Measurements from ENCODE around the gene KDM5B.
"Not testable (repeated sequence)": the region's sequence is repeated elsewhere in the genome, so short reads cannot be mapped to it uniquely, and the experiment has no call there.

KDM5B gene

GRCh38 chr1:202835548-202836072, 27.4 kb upstream of the KDM5B start:
- 0% methylated on average over 2 of the region's 3 CpGs for WGBS (ENCODE audit: insufficient coverage)
- DNase-seq = peak; percentile 40 to 85 (median 85)
- CTCF ChIA-PET = interaction anchor here (0.9 to 3.3 kb wide), 5 partner anchors 10 to 62 kb away, joined by 3 to 27 read pairs (median 6); no protein-coding TSS in a partner anchor

GRCh38 chr1:202834771-202835547, 26.7 kb upstream of the KDM5B start:
- ChIA-PET POLR2A (interaction anchor here (0.6 to 1.2 kb wide), 4 partner anchors 9 to 63 kb away, joined by 3 to 4 read pairs (median 4); partner anchors contain the start of gene KDM5B), CTCF (interaction anchor here (0.9 to 3.3 kb wide), 7 partner anchors 10 to 61 kb away, joined by 3 to 27 read pairs (median 4); no protein-coding TSS in a partner anchor)
- no peak overlapping the region for H3K27ac ChIP-seq (ENCODE audit: insufficient read depth in 1 of 2, low read depth in 1 of 2, low read length in 2 of 2, poor library complexity in 1 of 2, severe bottlenecking in 2 of 2)
- H3K36me3 ChIP-seq (ENCODE audit: control insufficient read depth in 4 of 4, insufficient read depth in 4 of 4, low read length in 3 of 4) = no peaks in the 10 kb centered on the region
- H3K4me1 ChIP-seq (ENCODE audit: control extremely low read depth in 1 of 4, control insufficient read depth in 4 of 4, insufficient read depth in 4 of 4, low read length in 3 of 4) = peaks cover 0 to 65% (median 35%) of the 10 kb centered on the region in 4 experiments
- no peak for DNase-seq
- WGBS (ENCODE audit: insufficient coverage) = 70% methylated on average over 3 of the region's 10 CpGs
- H3K9me3 ChIP-seq (ENCODE audit: control extremely low read depth in 1 of 5, control insufficient read depth in 4 of 5, insufficient read depth in 2 of 5, low read depth in 1 of 5, low read length in 4 of 5) = no peaks in the 10 kb centered on the region
- H3K27me3 ChIP-seq (replicated peaks in 2 of 5; ENCODE audit: control insufficient read depth in 4 of 5, insufficient read depth in 5 of 5, low read length in 4 of 5) = no peaks in the 10 kb centered on the region
- H3K4me3 ChIP-seq (ENCODE audit: control insufficient read depth in 1 of 7, extremely low read depth in 1 of 7, insufficient read depth in 4 of 7, low read depth in 2 of 7, low read length in 6 of 7) = peak overlapping the region in 4 of 7 experiments; percentile 6 to 46 (median 22)

More at GRCh38 chr1:202835548-202836072, 27.4 kb upstream of the KDM5B start:
- H3K4me1 ChIP-seq (ENCODE audit: control extremely low read depth in 1 of 4, control insufficient read depth in 4 of 4, insufficient read depth in 4 of 4, low read length in 3 of 4) = peaks cover 0 to 65% (median 37%) of the 10 kb centered on the region in 4 experiments
- H3K27ac ChIP-seq (ENCODE audit: insufficient read depth in 1 of 2, low read depth in 1 of 2, low read length in 2 of 2, poor library complexity in 1 of 2, severe bottlenecking in 2 of 2) = no peak overlapping the region
- H3K4me3 ChIP-seq (ENCODE audit: control insufficient read depth in 1 of 7, extremely low read depth in 1 of 7, insufficient read depth in 4 of 7, low read depth in 2 of 7, low read length in 6 of 7) = peak overlapping the region in 4 of 7 experiments; percentile 12 to 46 (median 38)
- no peaks in the 10 kb centered on the region for H3K36me3 ChIP-seq (ENCODE audit: control insufficient read depth in 4 of 4, insufficient read depth in 4 of 4, low read length in 3 of 4)
- POLR2A ChIA-PET = interaction anchor here (0.6 to 1.2 kb wide), 5 partner anchors 19 to 63 kb away, joined by 3 to 4 read pairs (median 4); partner anchors contain the start of genes KDM5B and PCAT6
- H3K9me3 ChIP-seq (ENCODE audit: control extremely low read depth in 1 of 5, control insufficient read depth in 4 of 5, insufficient read depth in 2 of 5, low read depth in 1 of 5, low read length in 4 of 5) = no peaks in the 10 kb centered on the region
- H3K27me3 ChIP-seq (replicated peaks in 2 of 5; ENCODE audit: control insufficient read depth in 4 of 5, insufficient read depth in 5 of 5, low read length in 4 of 5) = no peaks in the 10 kb centered on the region

- Histone ChIP-seq H3K9me3 (ENCODE audit: control extremely low read depth in 1 of 5, control insufficient read depth in 4 of 5, insufficient read depth in 2 of 5, low read depth in 1 of 5, low read length in 4 of 5) (no peaks in the 10 kb centered on the region), H3K4me3 (ENCODE audit: control insufficient read depth in 1 of 7, extremely low read depth in 1 of 7, insufficient read depth in 4 of 7, low read depth in 2 of 7, low read length in 6 of 7) (no peak overlapping the region), H3K27ac (ENCODE audit: insufficient read depth in 1 of 2, low read depth in 1 of 2, low read length in 2 of 2, poor library complexity in 1 of 2, severe bottlenecking in 2 of 2) (no peak overlapping the region), H3K27me3 (replicated peaks in 2 of 5; ENCODE audit: control insufficient read depth in 4 of 5, insufficient read depth in 5 of 5, low read length in 4 of 5) (no peaks in the 10 kb centered on the region), H3K36me3 (ENCODE audit: control insufficient read depth in 4 of 4, insufficient read depth in 4 of 4, low read length in 3 of 4) (no peaks in the 10 kb centered on the region), H3K4me1 (ENCODE audit: control extremely low read depth in 1 of 4, control insufficient read depth in 4 of 4, insufficient read depth in 4 of 4, low read length in 3 of 4) (peaks cover 0 to 51% (median 25%) of the 10 kb centered on the region in 4 experiments)
- 50% methylated on average over 2 of the region's 3 CpGs for WGBS (ENCODE audit: insufficient coverage)
- POLR2A ChIA-PET = no interaction called here
- CTCF ChIA-PET = interaction anchor here (0.6 to 1.1 kb wide), 4 partner anchors 15 to 22 kb away, joined by 3 to 5 read pairs (median 4); no protein-coding TSS in a partner anchor
- peak in 2 of 3 donors; percentile 22 to 25 for DNase-seq
These were observed 23.7 kb upstream of the KDM5B start for GRCh38 chr1:202831906-202832305.

- H3K27ac ChIP-seq (ENCODE audit: insufficient read depth in 1 of 2, low read depth in 1 of 2, low read length in 2 of 2, poor library complexity in 1 of 2, severe bottlenecking in 2 of 2); H3K27me3 ChIP-seq (replicated peaks in 2 of 5; ENCODE audit: control insufficient read depth in 4 of 5, insufficient read depth in 5 of 5, low read length in 4 of 5); H3K36me3 ChIP-seq (ENCODE audit: control insufficient read depth in 4 of 4, insufficient read depth in 4 of 4, low read length in 3 of 4); CTCF ChIA-PET; POLR2A ChIA-PET; DNase-seq; H3K4me3 ChIP-seq (ENCODE audit: control insufficient read depth in 1 of 7, extremely low read depth in 1 of 7, insufficient read depth in 4 of 7, low read depth in 2 of 7, low read length in 6 of 7); H3K9me3 ChIP-seq (ENCODE audit: control extremely low read depth in 1 of 5, control insufficient read depth in 4 of 5, insufficient read depth in 2 of 5, low read depth in 1 of 5, low read length in 4 of 5): not testable (repeated sequence)
- WGBS (ENCODE audit: insufficient coverage) = 91% methylated on average over 4 of the region's 9 CpGs
- H3K4me1 ChIP-seq (ENCODE audit: control extremely low read depth in 1 of 4, control insufficient read depth in 4 of 4, insufficient read depth in 4 of 4, low read length in 3 of 4) = peaks cover 0 to 25% (median 2%) of the 10 kb centered on the region in 4 experiments
These were observed 21.0 kb upstream of the KDM5B start for GRCh38 chr1:202829223-202829622.

GRCh38 chr1:202825748-202826147, 17.5 kb upstream of the KDM5B start:
- Histone ChIP-seq H3K27me3 (replicated peaks in 2 of 5; ENCODE audit: control insufficient read depth in 4 of 5, insufficient read depth in 5 of 5, low read length in 4 of 5) (peaks cover 0 to 3% (median 0%) of the 10 kb centered on the region in 5 experiments), H3K27ac (ENCODE audit: insufficient read depth in 1 of 2, low read depth in 1 of 2, low read length in 2 of 2, poor library complexity in 1 of 2, severe bottlenecking in 2 of 2) (no peak overlapping the region), H3K36me3 (ENCODE audit: control insufficient read depth in 4 of 4, insufficient read depth in 4 of 4, low read length in 3 of 4) (no peaks in the 10 kb centered on the region), H3K9me3 (ENCODE audit: control extremely low read depth in 1 of 5, control insufficient read depth in 4 of 5, insufficient read depth in 2 of 5, low read depth in 1 of 5, low read length in 4 of 5) (no peaks in the 10 kb centered on the region), H3K4me1 (ENCODE audit: control extremely low read depth in 1 of 4, control insufficient read depth in 4 of 4, insufficient read depth in 4 of 4, low read length in 3 of 4) (no peaks in the 10 kb centered on the region), H3K4me3 (ENCODE audit: control insufficient read depth in 1 of 7, extremely low read depth in 1 of 7, insufficient read depth in 4 of 7, low read depth in 2 of 7, low read length in 6 of 7) (no peak overlapping the region)
- 100% methylated on average over 6 of the region's 7 CpGs for WGBS (ENCODE audit: insufficient coverage)
- POLR2A ChIA-PET = interaction anchor here (0.9 kb wide), 1 partner anchor 9 kb away, joined by 4 read pairs; no protein-coding TSS in a partner anchor
- no peak for DNase-seq
- CTCF ChIA-PET = interaction anchor here (0.9 to 1.5 kb wide), 5 partner anchors 9 to 56 kb away, joined by 3 read pairs; partner anchors contain the start of gene PCAT6

- ChIA-PET POLR2A (no interaction called here), CTCF (interaction anchor here (0.7 kb wide), 1 partner anchor 60 kb away, joined by 3 read pairs; no protein-coding TSS in a partner anchor)
- no CpG with 5 or more reads among the region's 2 CpGs for WGBS (ENCODE audit: insufficient coverage)
- no peak overlapping the region for H3K27ac ChIP-seq (ENCODE audit: insufficient read depth in 1 of 2, low read depth in 1 of 2, low read length in 2 of 2, poor library complexity in 1 of 2, severe bottlenecking in 2 of 2)
- H3K27me3 ChIP-seq (replicated peaks in 2 of 5; ENCODE audit: control insufficient read depth in 4 of 5, insufficient read depth in 5 of 5, low read length in 4 of 5) = peaks cover 0 to 3% (median 0%) of the 10 kb centered on the region in 5 experiments
- H3K4me3 ChIP-seq (ENCODE audit: control insufficient read depth in 1 of 7, extremely low read depth in 1 of 7, insufficient read depth in 4 of 7, low read depth in 2 of 7, low read length in 6 of 7) = no peak overlapping the region
- DNase-seq = no peak
- H3K9me3 ChIP-seq (ENCODE audit: control extremely low read depth in 1 of 5, control insufficient read depth in 4 of 5, insufficient read depth in 2 of 5, low read depth in 1 of 5, low read length in 4 of 5) = no peaks in the 10 kb centered on the region
- H3K36me3 ChIP-seq (ENCODE audit: control insufficient read depth in 4 of 4, insufficient read depth in 4 of 4, low read length in 3 of 4) = no peaks in the 10 kb centered on the region
- H3K4me1 ChIP-seq (ENCODE audit: control extremely low read depth in 1 of 4, control insufficient read depth in 4 of 4, insufficient read depth in 4 of 4, low read length in 3 of 4) = no peaks in the 10 kb centered on the region
These were observed 13.2 kb upstream of the KDM5B start for GRCh38 chr1:202821467-202821866.

All from common myeloid progenitor, CD34-positive (primary cell).